HG02623 (cell line): ENCODE results near the gene GMEB1.
A peak's percentile ranks its signal among the peaks of the same experiment; 100 is the strongest.
"Not testable (repeated sequence)": the region's sequence is repeated elsewhere in the genome, so short reads cannot be mapped to it uniquely, and the experiment has no call there.

Source experiments
- ATAC-seq: cut with Tn5 transposase; IDR thresholded peaks from one replicate; pipeline ENCODE4 v1.9.1; 2021; ENCODE audit warnings: moderate library complexity; ENCODE audit not compliant: unreplicated experiment

The GMEB1 gene

DNA sequence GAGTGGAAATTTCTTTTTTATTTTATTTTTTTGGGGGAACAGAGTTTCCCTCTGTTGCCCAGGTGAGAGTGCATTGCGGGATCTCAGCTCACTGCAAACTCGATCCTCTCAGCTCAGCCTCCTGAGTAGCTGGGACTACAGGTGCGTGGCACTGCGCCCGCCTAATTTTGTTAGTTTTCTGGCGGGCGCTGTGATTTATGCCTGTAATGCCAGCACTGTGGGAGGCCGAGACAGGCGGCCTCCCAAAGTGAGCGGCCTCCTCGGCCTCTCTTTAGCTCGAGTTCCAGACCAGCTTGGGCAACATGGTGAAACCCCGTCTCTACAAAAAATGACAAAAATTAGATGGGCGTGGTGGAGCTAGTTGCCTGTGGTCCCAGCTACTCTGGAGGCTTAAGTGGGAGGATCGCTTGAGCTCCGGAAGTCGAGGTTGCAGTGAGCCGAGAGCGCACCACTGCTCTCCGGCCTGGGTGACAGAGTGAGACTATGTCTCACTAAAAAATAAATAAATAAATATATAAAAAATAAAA is 2.7 kb downstream of the GMEB1 start:
- no peak for ATAC-seq

DNA sequence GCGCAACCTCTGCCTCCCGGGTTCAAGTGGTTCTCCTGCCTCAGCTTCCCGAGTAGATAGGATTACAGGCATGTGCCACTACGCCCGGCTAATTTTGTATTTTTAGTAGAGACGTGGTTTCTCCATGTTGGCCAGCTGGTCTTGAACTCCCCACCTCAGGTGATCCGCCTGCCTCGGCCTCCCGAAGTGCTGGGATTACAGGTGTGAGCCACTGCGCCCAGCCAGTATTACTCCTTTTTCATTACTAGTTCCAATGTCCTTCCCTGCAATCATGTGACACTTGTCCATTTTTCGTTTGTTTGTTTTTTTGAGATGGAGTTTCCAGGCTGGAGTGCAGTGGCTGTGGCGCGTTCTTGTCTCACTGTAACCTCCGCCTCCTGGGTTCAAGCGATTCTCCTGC is 4.4 kb downstream of the GMEB1 start:
- ATAC-seq: not testable (repeated sequence)

DNA sequence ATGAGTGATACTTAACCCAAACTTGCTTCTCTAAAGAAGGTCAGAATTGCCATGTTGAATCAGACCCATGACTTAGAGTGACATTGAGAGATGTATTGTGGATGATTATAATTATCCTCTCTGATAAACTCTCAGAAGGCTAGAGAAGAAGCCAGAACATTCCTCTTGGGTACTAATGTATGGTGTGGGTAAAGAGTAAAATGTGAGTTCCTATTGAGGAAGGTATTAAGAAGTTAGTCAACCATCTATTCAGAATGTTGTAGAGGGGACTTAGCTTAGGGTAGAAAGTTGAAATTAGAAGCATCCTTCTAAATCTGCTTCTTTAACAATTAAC is 7.3 kb downstream of the GMEB1 start:
- ATAC-seq: no peak

DNA sequence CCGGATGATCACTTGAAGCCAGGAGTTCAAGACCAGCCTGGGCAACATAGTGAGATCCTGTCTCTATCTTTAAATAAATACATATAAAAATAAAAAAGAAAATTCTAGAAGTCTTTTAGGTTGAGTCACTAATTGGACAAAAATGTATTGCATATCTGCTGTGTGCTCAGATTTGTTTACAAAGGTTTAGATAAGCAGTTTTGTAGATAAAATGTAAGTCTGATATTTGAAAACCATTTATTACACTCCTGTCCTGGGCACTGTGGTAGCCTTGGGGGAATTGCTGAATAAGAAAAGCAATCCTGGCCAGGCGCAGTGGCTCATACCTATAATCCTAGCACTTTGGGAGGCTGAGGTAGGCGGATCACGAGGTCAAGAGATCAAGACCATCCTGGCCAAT is 11.6 kb downstream of the GMEB1 start:
- no peak for ATAC-seq

DNA sequence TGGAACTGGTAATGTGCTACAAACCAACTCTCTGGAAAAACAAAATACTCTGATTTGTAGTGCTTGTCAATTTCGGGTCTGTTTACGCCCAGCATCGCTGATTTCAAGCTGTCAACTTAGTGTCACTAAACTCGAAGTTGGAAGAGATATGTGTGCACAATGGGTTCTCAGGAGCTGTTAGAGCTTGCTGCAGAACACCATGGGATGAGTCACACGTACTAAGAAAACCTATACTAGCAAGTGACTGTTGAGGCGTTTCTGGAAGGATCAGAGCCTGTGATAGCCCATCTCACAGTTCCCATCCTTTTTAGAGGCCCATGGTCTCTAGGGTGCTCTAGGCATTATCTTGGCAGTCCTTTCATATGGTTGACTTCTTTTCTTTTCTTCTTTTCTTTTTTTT is 14.3 kb downstream of the GMEB1 start:
- no peak for ATAC-seq

DNA sequence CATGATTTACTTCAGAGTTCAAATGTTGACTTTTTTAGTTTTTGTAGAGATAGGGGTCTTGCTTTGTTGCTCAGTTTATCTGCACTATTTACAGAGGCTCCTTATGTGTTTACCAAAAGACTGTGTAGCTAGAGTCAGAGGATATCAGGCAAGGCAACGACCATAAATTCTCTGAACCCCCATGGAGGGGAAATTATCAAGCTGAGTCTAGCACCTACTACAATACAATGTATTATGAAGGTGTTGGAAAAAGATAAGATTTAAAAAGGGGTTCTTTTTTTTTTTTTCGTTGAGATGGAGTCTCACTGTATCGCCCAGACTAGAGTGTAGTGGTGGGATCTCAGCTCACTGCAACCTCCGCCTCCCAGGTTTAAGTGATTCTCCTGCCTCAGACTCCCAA is 16.4 kb downstream of the GMEB1 start:
- no peak for ATAC-seq

DNA sequence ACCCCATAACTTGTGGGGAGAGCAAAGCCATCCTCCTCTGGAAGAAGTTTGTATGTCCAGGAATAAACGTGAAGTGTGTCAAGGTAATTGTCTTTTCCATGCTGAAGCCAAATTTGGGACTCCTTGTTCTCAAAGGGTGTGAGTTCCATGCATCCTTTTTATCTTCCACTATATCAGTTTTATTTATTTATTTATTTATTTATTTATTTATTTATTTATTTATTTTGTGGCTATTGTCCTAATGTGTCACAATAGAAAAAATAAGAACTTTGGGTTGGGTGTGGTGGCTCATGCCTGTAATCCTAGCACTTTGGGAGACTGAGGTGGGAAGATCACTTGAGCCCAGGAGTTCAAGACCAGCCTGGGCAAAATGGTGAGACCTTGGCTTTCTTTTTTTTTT is 23.0 kb downstream of the GMEB1 start:
- not testable (repeated sequence) for ATAC-seq

DNA sequence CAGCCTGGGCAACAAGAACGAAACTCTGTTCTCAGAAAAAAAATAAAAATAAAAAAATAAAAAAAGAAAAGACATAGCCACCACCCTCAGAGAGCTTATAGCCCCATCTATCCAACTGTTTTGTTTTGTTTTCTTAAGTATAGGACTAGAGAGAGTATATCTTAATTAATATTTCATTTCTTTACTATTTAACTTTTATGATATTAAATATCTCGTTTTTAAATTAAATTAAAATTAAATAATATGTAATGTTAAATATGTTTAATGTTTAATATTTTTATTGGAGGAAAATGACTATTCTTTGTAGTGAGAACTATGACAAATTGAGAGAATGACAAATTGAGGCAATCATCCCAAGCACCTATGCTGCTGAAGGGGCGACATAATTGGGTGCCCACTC is 35.0 kb downstream of the GMEB1 start:
- ATAC-seq: no peak

DNA sequence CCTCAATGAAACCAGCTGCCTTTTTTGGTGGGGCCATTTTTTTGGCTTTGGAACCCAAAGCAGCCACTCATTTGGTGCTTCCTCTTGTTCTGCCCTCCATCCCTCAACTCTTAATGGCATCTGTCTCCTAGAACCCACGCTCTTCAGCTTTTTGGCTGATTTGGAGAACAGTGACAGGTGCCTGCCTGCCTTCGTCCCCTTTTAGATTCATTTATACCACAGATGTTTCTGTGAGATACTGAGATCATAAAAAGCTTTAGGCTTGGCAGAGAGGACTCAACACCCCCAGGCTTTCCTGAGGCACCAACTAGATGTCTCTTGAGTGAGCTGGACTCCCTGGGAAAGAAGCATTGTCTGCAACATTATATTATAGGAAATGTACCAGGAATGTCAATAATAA is 47.8 kb downstream of the GMEB1 start:
- no peak for ATAC-seq

DNA sequence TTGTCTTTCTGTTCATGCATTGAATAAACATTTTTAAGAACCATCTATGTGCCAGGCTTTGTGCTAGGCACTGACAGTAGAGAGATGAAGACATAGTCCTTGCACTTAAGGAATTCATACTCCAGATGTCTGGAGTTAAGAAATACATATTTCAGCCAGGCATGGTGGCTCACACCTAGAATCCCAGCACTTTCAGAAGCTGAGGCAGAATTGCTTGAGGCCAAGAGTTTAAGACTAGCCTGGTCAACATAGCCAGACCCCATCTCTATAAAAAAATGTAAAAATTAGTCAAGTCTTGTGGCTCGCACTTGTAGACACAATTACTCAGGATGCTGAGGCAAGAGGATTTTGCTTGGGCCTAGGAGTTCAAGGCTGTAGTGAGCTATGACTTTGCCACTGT is 49.6 kb downstream of the GMEB1 start:
- ATAC-seq: no peak

DNA sequence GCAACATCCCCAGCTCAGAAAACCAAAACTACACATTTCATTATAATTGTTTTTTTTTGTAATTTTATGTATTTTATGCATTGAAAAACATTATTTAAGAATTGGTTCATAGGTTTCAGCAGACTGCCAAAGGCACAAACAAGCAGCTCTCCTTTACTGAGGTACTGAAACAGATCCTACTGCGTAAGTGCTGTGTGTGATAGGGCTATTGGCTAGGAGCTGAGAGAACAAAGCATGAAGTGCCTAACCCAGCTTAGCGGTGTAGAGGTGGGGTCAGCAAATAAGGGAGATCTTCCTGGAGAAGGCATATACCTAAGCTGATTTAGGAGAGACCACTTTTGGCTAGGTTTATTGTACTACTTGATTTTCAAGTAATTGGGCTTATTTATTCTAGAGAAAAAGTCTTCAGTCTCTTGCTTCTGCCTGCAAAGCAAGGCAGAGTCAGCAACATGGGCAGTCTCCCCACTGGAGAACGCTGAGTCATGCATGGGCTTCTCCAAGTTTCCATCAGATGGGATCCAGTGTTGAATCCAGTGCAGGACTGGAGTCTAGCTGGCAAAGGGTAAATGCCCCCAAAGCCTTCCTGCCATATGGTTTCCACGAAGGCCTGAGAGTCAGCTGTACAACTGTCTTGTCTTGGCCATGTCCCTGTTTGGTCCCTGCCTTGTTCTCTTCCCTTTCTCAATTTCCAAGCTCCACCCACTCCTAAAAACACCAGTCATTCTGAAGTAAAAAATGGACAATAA is 50.2 kb downstream of the GMEB1 start:
- ATAC-seq: no peak

DNA sequence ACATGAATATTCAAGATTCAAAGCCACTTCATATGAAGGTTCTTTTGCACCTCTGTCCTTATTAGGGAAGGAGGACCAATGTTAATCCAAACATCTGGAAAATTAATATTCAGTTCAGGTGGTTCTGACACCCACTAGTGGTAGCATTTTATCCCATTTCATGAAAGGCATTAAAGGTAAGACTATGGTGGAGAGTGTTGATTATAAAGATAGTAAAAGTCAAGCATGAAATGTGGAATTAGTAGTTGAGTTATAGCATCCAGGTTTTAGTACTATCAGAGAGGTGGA is 50.7 kb downstream of the GMEB1 start:
- ATAC-seq: no peak

DNA sequence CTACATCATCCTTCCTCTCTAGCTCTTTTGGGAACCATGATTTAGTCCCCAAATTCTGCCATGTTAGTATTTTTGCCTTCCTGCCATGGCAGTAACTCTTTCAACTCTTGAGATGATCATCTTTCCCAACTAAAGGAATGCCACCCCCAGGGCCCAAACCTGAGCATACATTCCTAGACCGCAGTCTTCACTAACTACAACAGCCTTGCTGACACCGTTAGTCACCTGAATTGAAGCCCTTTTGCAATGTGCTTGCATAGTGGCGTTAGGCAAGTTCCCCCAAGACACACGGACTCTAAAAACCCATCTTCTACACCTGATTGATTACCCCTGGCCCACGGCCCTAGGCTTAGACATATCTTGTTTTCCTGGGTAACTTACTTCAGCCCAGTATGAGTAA is 51.8 kb downstream of the GMEB1 start:
- ATAC-seq: no peak

DNA sequence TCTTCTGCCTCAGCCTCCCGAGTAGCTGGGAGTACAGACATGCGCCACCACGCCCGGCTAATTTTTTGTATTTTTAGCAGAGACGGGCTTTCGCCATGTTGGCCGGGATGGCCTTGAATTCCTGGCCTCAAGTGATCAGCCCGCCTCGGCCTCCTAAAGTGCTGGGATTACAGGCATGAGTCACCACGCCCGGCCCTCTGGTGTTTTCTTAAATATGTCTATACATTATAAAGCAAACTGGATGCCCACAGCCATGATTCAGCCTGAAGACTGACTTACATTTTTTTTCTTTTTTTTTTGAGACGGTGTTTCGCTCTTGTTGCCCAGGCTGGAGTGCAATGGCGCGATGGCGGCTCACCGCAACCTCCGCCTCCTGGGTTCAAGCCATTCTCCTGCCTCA is 53.3 kb downstream of the GMEB1 start:
- ATAC-seq: not testable (repeated sequence)

DNA sequence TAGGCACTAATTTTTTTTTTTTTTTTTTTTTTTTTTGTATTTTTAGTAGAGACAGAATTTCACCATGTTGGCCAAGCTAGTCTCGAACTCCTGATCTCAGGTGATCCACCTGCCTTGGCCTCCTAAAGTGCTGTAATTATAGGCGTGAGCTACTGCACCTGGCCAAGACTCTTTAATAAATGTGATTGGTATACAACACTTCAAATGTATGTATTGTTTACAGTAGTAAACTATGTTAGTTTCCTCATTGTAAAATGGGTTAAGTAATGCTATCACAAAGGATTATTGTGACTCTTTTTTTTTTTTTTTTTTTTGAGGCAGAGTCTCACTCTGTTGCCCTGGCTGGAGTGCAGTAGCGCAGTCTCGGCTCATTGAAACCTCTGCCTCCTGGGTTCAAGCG is 56.8 kb downstream of the GMEB1 start:
- not testable (repeated sequence) for ATAC-seq

DNA sequence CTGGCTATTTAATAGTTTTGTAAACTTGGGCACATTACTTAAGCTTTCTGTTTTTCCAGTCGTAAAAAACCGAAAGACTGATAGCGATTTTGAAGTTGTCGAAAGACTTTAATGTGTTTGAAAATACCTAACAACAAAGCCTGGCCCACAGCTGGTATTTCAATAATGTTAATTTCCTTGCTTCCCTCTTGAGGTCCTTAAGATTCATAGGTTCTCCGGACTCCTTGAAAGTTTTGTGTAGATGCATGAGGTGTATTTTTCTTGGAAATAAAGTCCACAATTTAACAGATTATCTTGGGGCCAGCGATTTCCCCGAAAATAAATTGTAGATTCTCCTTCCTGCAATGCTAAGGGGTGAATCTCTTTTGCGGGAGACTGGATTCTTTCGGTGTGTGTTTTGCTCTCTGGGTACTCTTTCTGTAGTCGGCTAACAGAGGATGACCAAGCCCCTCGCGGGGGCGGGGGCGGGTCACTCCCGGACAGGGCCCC is 67.4 kb downstream of the GMEB1 start:
- ATAC-seq: no peak

DNA sequence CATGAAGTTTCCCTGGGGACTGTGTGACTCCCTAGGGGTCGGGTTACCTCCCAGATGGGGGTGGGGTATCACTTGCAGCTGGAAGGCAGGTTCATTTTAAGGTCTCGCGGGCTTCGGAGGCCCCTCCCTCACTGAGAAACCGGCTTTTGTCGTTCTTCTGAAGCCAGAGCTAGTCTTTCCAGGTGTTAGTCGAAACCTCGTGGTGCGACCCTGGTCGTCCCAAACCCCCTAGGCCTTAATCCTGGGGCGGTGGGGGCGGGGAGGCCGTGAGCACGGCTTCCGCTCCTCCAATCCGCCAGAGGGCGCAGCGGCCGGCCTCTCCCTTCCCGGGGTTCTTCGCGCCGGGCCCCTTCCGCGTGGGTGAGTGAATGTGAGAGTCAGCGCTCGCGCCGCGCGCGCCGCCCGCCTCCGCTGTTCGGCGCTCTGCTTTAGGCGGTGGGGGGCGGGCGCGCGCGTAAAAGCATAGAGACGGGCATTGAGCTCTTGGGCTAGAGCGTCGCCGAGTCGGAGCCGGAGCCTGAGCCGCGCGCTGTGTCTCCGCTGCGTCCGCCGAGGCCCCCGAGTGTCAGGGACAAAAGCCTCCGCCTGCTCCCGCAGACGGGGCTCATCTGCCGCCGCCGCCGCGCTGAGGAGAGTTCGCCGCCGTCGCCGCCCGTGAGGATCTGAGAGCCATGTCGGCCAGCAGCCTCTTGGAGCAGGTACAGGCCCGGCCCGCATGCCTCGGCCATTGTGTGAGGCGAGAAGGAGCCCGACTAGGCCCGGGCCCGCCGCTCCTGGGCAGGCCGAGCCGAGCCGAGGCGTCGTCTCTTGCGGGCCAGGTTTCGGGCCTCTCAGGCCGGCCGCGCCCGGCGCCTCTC is 68.1 kb downstream of the GMEB1 start, which contains the start of gene YTHDF2:
TSS of gene YTHDF2 (plus strand) at position 491 of the 857 bp plus-strand sequence. CDS start at position 672, 181 bp downstream.
- peak; percentile 86 for ATAC-seq

DNA sequence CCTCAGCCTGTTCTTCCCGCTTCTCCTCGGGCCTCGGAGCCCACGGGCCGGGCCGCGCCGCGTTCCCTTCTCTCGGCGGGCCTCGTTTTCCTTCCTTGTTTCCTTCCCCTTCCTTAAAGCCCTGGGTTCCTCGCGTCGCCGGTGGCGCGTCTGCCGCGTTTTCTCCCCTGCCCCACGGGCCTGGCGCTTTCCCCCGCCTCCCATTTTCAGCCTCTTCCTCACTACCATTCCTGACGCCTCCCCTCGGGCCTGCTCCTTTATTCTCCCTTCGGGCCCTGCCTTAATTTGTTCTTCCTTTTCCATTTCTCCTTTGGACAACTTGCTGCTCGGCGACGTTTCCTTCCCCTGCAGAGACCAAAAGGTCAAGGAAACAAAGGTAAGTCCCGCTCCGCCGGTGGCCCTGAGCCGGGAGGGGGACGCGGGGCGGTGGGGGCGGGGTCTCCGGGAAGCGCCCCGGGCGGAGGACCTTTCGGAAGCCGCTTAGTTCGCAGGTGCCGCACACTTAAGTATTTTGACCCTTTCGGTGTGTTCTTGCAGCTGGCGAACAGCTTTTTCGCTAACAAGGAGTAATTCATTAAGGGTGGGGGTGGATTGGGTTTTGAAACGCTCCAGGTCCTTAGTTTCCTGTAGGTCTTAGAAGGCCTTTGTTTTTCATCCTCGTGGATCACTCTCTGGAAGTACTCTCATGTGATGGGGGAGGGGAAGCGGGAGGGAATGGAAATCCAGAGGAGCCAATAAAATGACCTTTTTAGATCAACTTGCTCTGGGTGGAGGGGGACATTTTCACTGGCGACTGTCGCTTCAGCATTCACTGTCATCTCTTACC is 68.9 kb downstream of the GMEB1 start:
- no peak for ATAC-seq

DNA sequence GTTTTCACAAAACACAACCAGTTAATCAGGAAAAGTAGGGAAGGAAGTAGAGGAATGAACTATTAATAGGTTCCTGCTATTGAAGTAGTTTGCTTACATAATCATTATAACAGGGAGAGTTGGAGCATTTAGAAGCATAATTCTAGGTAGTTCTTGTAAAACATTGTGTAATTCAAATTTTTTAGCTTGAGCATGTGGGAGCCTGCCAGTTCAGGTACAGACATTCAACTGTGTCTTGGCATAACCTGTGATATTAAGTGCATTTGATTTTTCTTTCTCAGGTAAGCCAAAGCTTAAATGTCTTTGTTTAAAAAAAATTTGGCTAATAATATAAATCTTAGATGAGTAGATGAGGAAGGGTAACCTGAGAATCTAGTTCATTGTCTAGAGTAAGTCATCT is 71.5 kb downstream of the GMEB1 start:
- ATAC-seq: no peak

DNA sequence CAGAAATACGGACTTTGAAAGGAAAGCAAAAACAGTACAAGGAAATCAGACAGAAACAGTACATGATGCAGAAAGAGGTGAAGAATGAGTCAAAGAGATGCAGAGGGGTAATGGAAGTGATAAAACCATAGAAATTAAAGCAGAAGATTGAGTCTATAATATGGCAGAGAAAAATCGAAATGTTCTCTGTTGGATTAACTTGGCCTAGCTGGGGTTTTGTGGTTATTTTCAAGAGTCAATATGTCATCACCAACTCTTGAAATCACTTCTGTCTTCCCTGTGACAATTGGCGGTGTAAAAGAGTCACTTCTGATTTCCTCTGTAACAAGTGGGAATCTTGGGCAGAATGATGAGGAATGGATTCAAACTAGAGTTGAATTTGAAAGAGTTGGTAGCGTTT is 75.6 kb downstream of the GMEB1 start:
- no peak for ATAC-seq

DNA sequence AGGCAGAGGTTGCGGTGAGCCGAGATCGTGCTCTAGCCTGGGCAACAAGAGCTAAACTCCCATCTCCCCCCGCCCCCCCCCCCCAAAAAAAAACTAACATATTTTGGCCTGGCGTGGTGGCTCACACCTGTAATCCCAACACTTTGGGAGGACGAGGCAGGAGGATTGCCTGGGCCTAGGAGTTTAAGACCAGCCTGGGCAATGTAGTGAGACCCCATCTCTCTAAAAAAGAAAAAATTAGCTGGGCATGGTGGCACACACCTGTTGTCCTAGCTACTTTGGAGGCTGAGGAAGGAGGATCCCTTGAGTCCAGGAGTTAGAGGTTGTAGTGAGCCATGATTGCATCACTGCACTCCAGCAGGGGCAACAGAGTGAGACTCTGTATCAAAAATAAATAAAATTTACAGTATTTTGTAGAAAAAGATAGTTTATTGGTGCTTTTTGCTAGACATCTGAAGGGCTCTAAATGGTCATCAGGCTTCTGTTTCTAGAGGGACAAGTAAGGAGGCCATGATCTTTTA is 77.1 kb downstream of the GMEB1 start:
- ATAC-seq: no peak
